HG03095 (cell line): Measurements from ENCODE around the gene TPPP.

Experiments used
- ATAC-seq: cut with Tn5 transposase; IDR thresholded peaks from one replicate; pipeline ENCODE4 v1.9.1; 2021; ENCODE audit warnings: moderate library complexity; ENCODE audit not compliant: unreplicated experiment

TPPP gene

DNA sequence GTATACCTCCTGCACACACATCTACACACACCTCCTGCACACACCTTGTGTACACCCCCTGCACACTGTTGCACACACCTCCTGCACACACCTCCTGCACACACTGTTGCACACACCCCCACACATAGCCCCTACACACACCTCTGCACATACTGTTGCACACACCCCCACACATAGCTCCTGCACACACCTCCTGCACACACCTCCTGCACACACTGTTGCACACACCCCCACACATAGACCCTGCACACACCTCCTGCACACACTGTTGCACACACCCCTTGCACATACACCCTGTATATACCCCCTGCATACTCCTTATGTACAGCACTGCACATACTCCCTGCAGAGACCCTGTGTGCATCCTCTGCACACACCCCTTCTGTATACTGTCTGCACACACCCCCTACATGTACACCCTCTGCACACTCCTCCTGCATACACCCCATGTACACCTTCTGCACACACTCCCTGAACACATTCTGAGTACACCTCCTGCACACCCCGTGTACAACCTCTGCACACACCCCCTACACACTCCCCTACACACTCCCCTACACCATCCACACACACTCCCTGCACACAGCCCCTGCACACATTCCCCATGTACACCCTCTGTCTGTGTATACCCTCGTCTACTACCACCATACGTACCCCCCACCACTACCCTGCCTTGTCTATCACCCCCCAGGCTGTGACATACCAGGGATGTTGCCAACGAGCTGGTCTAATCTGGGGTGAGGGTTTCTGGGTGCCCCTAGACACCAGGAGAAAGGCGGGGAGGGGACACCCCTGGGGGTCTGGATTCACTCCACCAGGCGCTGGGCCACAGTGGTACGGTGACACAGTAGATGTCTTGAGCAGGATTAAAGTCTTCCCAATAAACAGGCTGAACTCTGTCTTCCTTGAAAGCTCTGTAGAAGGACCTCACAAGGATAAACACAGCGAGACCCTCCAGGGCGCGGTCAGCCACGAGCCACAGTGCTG, 82.1 kb downstream of the TPPP start:
- ATAC-seq: no peak

- ATAC-seq: no peak
These were observed 83.0 kb downstream of the TPPP start for GRCh38 chr5:610011-610743.
